ENCODE data around the gene HTD2.

Gene HTD2

GRCh38 chr3:58358808-58359207 is 52.5 kb downstream of the HTD2 start:
- no peak for DNase-seq (ENCODE audit: low read depth)

GRCh38 chr3:58359621-58360020 is 53.3 kb downstream of the HTD2 start:
- DNase-seq (ENCODE audit: low read depth) = no peak

GRCh38 chr3:58361866-58362265 is 55.5 kb downstream of the HTD2 start:
- no peak for DNase-seq (ENCODE audit: low read depth)

GRCh38 chr3:58366699-58367098 is 60.4 kb downstream of the HTD2 start:
- no peak for DNase-seq (ENCODE audit: low read depth)

GRCh38 chr3:58369038-58369437 is 62.7 kb downstream of the HTD2 start:
- DNase-seq (ENCODE audit: low read depth) = no peak

Data from stimulated activated CD8-positive, alpha-beta memory T cell treated with anti-CD3 and anti-CD28 coated beads, Interleukin-12 subunit alpha, Interleukin-12 subunit beta, amount 100 ng/mL, for 4 hours (primary cell).